GM12878 (cell line): Measurements from ENCODE around the gene FAM187B. TPM values are rescaled to one million over a fixed set of nuclear protein-coding genes. Genes with fewer than 3 reads are reported as not detected.

ENCODE experiments used
- ATAC-seq: fragments of 200-7000 bp; cut with Tn5 transposase; 3 replicates; pipeline ENCODE4 v1.9.1; 2020; ENCODE audit warnings: mild to moderate bottlenecking, moderate library complexity
- BruUV-seq: library from RNA; stranded (reverse); fragments of 400-500 nt; replicated peaks from 2 replicates; lab custom pipeline; 2021; lab: Mats Ljungman, UMichigan
- CTCF ChIA-PET: fragments of 300-600 bp; sonication (Branson Sonifier 250); formaldehyde crosslinking; extraction: SDS; loops from one replicate; lab custom pipeline; 2021; ENCODE audit warnings: inconsistent platforms; lab: Yijun Ruan, JAX
- POLR2A ChIA-PET: fragments of 350-600 bp; formaldehyde crosslinking; extraction: SDS; loops from one replicate; lab custom pipeline; 2021; ENCODE audit warnings: inconsistent platforms; lab: Charles Lee
- RAD21 ChIA-PET: fragments of 300-600 bp; sonication (Branson Sonifier 250); formaldehyde crosslinking; loops from one replicate; lab custom pipeline; 2023; ENCODE audit warnings: antibody characterized with exemption; ENCODE audit not compliant: unreplicated experiment; lab: Charles Lee
- SMC1A ChIA-PET: fragments of 300-600 bp; sonication (Branson Sonifier 250); formaldehyde crosslinking; loops from one replicate; lab custom pipeline; 2023; ENCODE audit not compliant: unreplicated experiment, uncharacterized antibody; lab: Charles Lee
- DNase-seq: peaks from one replicate; pipeline ENCODE4 v3.0.0-alpha.2; 2011; ENCODE audit warnings: low read depth, low spot score
- FAIRE-seq: peaks from 3 replicates; lab custom pipeline; 2011; peaks lifted over from hg19 to GRCh38; lab: Jason Lieb, UNC
- H2AFZ ChIP-seq: 2 replicates; pipeline ENCODE4 v1.6.0; 2011; ENCODE audit warnings: low read depth, low read length, control low read depth; ENCODE audit not compliant: control insufficient read depth
- H3K27ac ChIP-seq: 2 replicates; pipeline ENCODE4 v1.5.1; 2011; ENCODE audit warnings: control low read depth; ENCODE audit not compliant: control insufficient read depth, insufficient read depth
- H3K27me3 ChIP-seq, 2 experiments: replicated peaks in 1 of 2; 2 replicates each; pipeline versions ENCODE4 v1.6.0 to v1.6.1; 2011; ENCODE audit warnings: low read length in 1 of 2; ENCODE audit not compliant: control insufficient read depth in 2 of 2, insufficient read depth in 2 of 2
- H3K36me3 ChIP-seq, 2 experiments: 2 replicates each; pipeline ENCODE4 v1.5.1; 2011; ENCODE audit warnings: low read length in 1 of 2; ENCODE audit not compliant: control insufficient read depth in 2 of 2, insufficient read depth in 2 of 2
- H3K4me1 ChIP-seq: 2 replicates; pipeline ENCODE4 v1.6.1; 2011; ENCODE audit warnings: mild to moderate bottlenecking, low read length, moderate library complexity, mixed read lengths; ENCODE audit not compliant: control insufficient read depth, insufficient read depth
- H3K4me2 ChIP-seq: 2 replicates; pipeline ENCODE4 v1.6.0; 2011; ENCODE audit warnings: control low read depth; ENCODE audit not compliant: control insufficient read depth, insufficient read depth
- H3K4me3 ChIP-seq: fragments of 200-600 bp; sonication (generic); 2 replicates; pipeline ENCODE4 v1.5.1; 2016
- H3K79me2 ChIP-seq: 2 replicates; pipeline ENCODE4 v1.6.0; 2011; ENCODE audit warnings: low read length; ENCODE audit not compliant: control insufficient read depth, insufficient read depth
- H3K9ac ChIP-seq: 2 replicates; pipeline ENCODE4 v1.8.0; 2011; ENCODE audit warnings: low read length, control low read depth, mixed read lengths; ENCODE audit not compliant: control insufficient read depth, insufficient read depth
- H3K9me3 ChIP-seq: replicated peaks from 3 replicates; pipeline ENCODE4 v1.5.1; 2011; ENCODE audit warnings: mild to moderate bottlenecking, low read length; ENCODE audit not compliant: control insufficient read depth, insufficient read depth
- H4K20me1 ChIP-seq: 2 replicates; pipeline ENCODE4 v1.6.0; 2011; ENCODE audit not compliant: control insufficient read depth, insufficient read depth
- CHD4 ChIP-seq: fragments of 200-600 bp; sonication (generic); IDR thresholded peaks from 2 replicates; pipeline ENCODE4 v1.6.1; 2016; ENCODE audit warnings: mild to moderate bottlenecking
- HDAC2 ChIP-seq: fragments of 200-600 bp; sonication (generic); IDR thresholded peaks from 2 replicates; pipeline ENCODE4 v1.6.1; 2017
- MEF2B ChIP-seq: fragments of 450-650 bp; IDR thresholded peaks from 2 replicates; pipeline ENCODE4 v1.6.1; 2018; ENCODE audit warnings: mild to moderate bottlenecking, moderate library complexity; ENCODE audit not compliant: partially characterized antibody, poor library complexity, severe bottlenecking
- POLR2A ChIP-seq: IDR thresholded peaks from 2 replicates; pipeline ENCODE4 v1.6.1; 2011; ENCODE audit warnings: low read depth, mild to moderate bottlenecking, low read length
- WGBS: methylation state at CpG from one replicate; pipeline ENCODE4 v1.1.6; 2016; ENCODE audit warnings: low lambda C conversion rate; ENCODE audit not compliant: insufficient replicate concordance, insufficient coverage; ENCODE audit errors: missing lambda C conversion rate; 5-methylcytosine and 5-hydroxymethylcytosine counted together
- in situ Hi-C: fragments of 300-500 bp; cut with MboI; formaldehyde crosslinking; loops from 9 replicates; pipeline ENCODE4 v1.14.3; 2018; ENCODE audit warnings: mixed read lengths
- intact Hi-C: fragments of 100-400 bp; cut with micrococcal nuclease; formaldehyde crosslinking; loops from one replicate; pipeline ENCODE4 v1.14.2; 2022; ENCODE audit not compliant: unreplicated experiment
- polyA plus RNA-seq, 11 experiments: library from polyadenylated mRNA; depleted of rRNA in 4 of 11; unstranded in 6 of 11; stranded (reverse) in 5 of 11; fragments of >200 nt; fragmentation: Nextera tagmentation in 4 of 11; fragmentation: Illumina TruSeq in 1 of 11; extraction: Ambion mirVana in 4 of 11; extraction: Trizol in 1 of 11; gene quantifications; 1 replicate in 1 of 11; 2 replicates in 10 of 11; pipeline versions ENCODE4 v1.2.1 to v1.2.3, GENCODE V29; 2011 to 2016; ENCODE audit warnings: inconsistent platforms in 2 of 11, missing spikeins in 2 of 11, low read depth in 1 of 11
- total RNA-seq, 4 experiments: library from RNA; depleted of rRNA in 3 of 4; stranded (reverse); fragments of >200 nt in 3 of 4; fragmentation: Illumina TruSeq in 1 of 4; extraction: Trizol in 1 of 4; gene quantifications; 2 replicates each; pipeline versions ENCODE4 v1.2.1 to v1.2.3, GENCODE V29; 2013 to 2021
- TF ChIP-seq, protein P1 (sequence below): fragments of 150-350 bp; IDR thresholded peaks from 2 replicates; pipeline ENCODE4 v1.6.1; 2014; ENCODE audit warnings: mild to moderate bottlenecking, low read depth, low read length
- TF ChIP-seq, protein P2 (sequence below): fragments of 450-650 bp; IDR thresholded peaks from 2 replicates; pipeline ENCODE4 v1.6.1; 2016; ENCODE audit warnings: mild to moderate bottlenecking

FAM187B gene
- total and polyA plus RNA-seq, 10 of the 15 experiments (the other 5 are each of a cell fraction or from before 2014, with no cell fraction given) = 0.05 TPM; not detected in 9

DNA sequence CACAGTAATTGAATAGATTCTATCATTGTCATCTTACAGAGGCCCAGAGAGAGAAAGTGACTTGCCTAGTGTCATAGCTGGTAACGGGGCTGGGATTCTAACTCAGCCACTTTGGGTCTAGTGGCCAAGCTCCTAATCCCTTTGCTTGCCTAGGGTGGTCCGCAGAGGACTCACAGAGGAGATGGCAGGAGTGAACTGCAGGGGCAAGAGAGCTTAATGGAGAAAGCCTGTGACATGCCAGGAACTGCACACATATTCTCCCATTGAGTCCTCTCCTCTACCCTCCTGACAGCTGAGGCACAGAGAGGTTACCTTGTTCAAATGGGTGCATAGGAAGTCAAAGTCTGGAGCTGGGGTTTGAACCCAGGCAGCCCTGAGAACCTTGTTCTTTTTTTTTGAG, 22.9 kb upstream of the FAM187B start:
- H3K36me3 ChIP-seq = peaks cover 4 to 6% of the 10 kb centered on the region in 2 experiments; a peak in 3 of 4 replicates
- no peaks in the 10 kb centered on the region for H3K9me3 ChIP-seq
- H3K27me3 ChIP-seq = no peaks in the 10 kb centered on the region
- DNase-seq (no peak), ATAC-seq (no peak), FAIRE-seq (no peak)
- H2AFZ ChIP-seq = no peak overlapping the region
- SMC1A ChIA-PET = interaction anchor here (0.8 to 2.1 kb wide), 2 partner anchors 10 to 13 kb away, joined by 3 to 7 read pairs; no protein-coding TSS in a partner anchor
- H3K79me2 ChIP-seq = peaks cover 19% of the 10 kb centered on the region
- peaks cover 4% of the 10 kb centered on the region; the same call in 1 of the 2 replicates for H3K4me1 ChIP-seq
- POLR2A ChIA-PET = interaction anchor here (1.1 kb wide), 1 partner anchor 13 kb away, joined by 3 read pairs; no protein-coding TSS in a partner anchor
- intact Hi-C loops = no loop called here
- BruUV-seq = no TSS peak
- H4K20me1 ChIP-seq = no peaks in the 10 kb centered on the region
- TF ChIP-seq HDAC2 (no peak), POLR2A (no peak), MEF2B (no peak)
- no peak overlapping the region for H3K4me2 ChIP-seq
- H3K4me3 ChIP-seq = no peak overlapping the region
- H3K9ac ChIP-seq = no peak overlapping the region
- RAD21 ChIA-PET = interaction anchor here (0.7 to 0.9 kb wide), 2 partner anchors 9 to 15 kb away, joined by 3 read pairs; no protein-coding TSS in a partner anchor
- no peak overlapping the region for H3K27ac ChIP-seq
- CTCF ChIA-PET = interaction anchor here (0.6 to 2.7 kb wide), 6 partner anchors 32 to 185 kb away, joined by 3 to 8 read pairs (median 4); no protein-coding TSS in a partner anchor
- 70% methylated on average over 2 of the region's 2 CpGs for WGBS
- in situ Hi-C loops = no loop called here

DNA sequence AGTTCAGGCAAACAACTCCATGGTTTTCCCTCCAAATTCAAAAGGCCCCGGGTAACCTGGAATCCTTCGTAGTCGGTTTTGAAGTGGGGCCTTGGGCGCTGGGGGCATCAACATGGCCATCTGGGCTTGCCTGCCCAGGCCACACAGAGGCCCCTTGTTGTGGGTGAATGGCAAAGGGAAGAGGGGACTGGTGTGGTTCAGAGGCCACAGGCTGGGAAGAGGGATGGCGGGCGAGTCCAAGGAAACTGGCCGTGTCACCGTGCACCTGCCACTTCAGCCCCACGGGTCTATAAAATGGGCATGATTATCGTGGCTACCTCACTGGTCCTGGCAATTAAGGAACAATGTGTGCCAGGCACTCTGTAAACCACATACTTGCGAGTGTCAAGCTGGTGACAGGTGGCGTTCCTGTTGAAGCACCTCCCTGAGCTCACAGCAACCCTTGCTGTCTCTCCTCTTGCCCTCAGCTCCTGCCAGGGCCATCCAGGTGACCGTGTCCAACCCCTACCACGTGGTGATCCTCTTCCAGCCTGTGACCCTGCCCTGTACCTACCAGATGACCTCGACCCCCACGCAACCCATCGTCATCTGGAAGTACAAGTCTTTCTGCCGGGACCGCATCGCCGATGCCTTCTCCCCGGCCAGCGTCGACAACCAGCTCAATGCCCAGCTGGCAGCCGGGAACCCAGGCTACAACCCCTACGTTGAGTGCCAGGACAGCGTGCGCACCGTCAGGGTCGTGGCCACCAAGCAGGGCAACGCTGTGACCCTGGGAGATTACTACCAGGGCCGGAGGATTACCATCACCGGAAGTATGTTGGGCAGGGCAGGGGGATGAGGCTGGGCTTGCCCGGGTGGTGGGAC, 21.5 kb upstream of the FAM187B start:
- no peak for TF ChIP-seq CHD4
- TF ChIP-seq, protein P1, sequence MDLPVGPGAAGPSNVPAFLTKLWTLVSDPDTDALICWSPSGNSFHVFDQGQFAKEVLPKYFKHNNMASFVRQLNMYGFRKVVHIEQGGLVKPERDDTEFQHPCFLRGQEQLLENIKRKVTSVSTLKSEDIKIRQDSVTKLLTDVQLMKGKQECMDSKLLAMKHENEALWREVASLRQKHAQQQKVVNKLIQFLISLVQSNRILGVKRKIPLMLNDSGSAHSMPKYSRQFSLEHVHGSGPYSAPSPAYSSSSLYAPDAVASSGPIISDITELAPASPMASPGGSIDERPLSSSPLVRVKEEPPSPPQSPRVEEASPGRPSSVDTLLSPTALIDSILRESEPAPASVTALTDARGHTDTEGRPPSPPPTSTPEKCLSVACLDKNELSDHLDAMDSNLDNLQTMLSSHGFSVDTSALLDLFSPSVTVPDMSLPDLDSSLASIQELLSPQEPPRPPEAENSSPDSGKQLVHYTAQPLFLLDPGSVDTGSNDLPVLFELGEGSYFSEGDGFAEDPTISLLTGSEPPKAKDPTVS = no peak
- TF ChIP-seq, protein P2, sequence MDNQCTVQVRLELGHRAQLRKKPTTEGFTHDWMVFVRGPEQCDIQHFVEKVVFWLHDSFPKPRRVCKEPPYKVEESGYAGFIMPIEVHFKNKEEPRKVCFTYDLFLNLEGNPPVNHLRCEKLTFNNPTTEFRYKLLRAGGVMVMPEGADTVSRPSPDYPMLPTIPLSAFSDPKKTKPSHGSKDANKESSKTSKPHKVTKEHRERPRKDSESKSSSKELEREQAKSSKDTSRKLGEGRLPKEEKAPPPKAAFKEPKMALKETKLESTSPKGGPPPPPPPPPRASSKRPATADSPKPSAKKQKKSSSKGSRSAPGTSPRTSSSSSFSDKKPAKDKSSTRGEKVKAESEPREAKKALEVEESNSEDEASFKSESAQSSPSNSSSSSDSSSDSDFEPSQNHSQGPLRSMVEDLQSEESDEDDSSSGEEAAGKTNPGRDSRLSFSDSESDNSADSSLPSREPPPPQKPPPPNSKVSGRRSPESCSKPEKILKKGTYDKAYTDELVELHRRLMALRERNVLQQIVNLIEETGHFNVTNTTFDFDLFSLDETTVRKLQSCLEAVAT = peak; percentile 72; the same call in 1 of the 2 replicates
- RAD21 ChIA-PET = interaction anchor here (1.1 to 1.6 kb wide), 2 partner anchors 15 to 109 kb away, joined by 5 to 6 read pairs; no protein-coding TSS in a partner anchor
- H3K27ac ChIP-seq = peak overlapping the region; percentile 95
- CTCF ChIA-PET = interaction anchor here (0.9 to 2.7 kb wide), 6 partner anchors 34 to 183 kb away, joined by 3 to 8 read pairs (median 4); partner anchors contain the start of gene CD22
- no peaks in the 10 kb centered on the region for H3K27me3 ChIP-seq
- no peaks in the 10 kb centered on the region; the same call in 2 of the 3 replicates for H3K9me3 ChIP-seq
- H3K4me1 ChIP-seq = peaks cover 4% of the 10 kb centered on the region; the same call in 1 of the 2 replicates
- peak overlapping the region; percentile 98 for H3K4me2 ChIP-seq
- no peaks in the 10 kb centered on the region for H4K20me1 ChIP-seq
- intact Hi-C loops (loop anchor here (5.0 kb wide), 1 partner anchor 108 kb away; the partner anchor contains the start of gene FXYD7), in situ Hi-C loops (no loop called here)
- no peak for ATAC-seq
- SMC1A ChIA-PET = interaction anchor here (0.6 to 2.1 kb wide), 2 partner anchors 9 to 342 kb away, joined by 3 to 7 read pairs; no protein-coding TSS in a partner anchor
- H3K36me3 ChIP-seq = peaks cover under 1 to 6% of the 10 kb centered on the region in 2 experiments; a peak in 3 of 4 replicates
- no peak overlapping the region for H2AFZ ChIP-seq
- WGBS = 93% methylated on average over 34 of the region's 34 CpGs
- no peak for DNase-seq
- peak overlapping the region; percentile 88 for H3K9ac ChIP-seq
- BruUV-seq = no TSS peak
- POLR2A ChIA-PET = interaction anchor here (0.6 to 0.8 kb wide), 3 partner anchors 74 to 102 kb away, joined by 3 to 4 read pairs (median 3); no protein-coding TSS in a partner anchor
- peak overlapping the region; percentile 90 for H3K4me3 ChIP-seq
- no peak for FAIRE-seq
- peaks cover 19% of the 10 kb centered on the region for H3K79me2 ChIP-seq
